Breast epithelium (tissue), 4 donors: ENCODE data around the gene RNF150. TPM values are rescaled to one million over a fixed set of nuclear protein-coding genes. Genes with fewer than 3 reads are reported as not detected.
"Not testable (repeated sequence)": the region's sequence is repeated elsewhere in the genome, so short reads cannot be mapped to it uniquely, and the experiment has no call there.

ENCODE experiments used
- DNase-seq, 2 donors: peaks; one replicate each; pipeline ENCODE4 v3.0.0-alpha.2; 2019; ENCODE audit warnings: low spot score in 2 of 2
- H3K27ac ChIP-seq, 2 donors: fragments of 200-600 bp; sonication (generic) in 1 of 2; one replicate each; pipeline ENCODE4 v1.5.1; 2016 to 2019; ENCODE audit warnings: mild to moderate bottlenecking in 1 of 2
- H3K27me3 ChIP-seq, 2 donors: fragments of 200-600 bp; sonication (generic) in 1 of 2; one replicate each; pipeline versions ENCODE4 v1.5.1 to v1.6.0; 2017 to 2019; ENCODE audit warnings: control low read depth in 1 of 2, mild to moderate bottlenecking in 1 of 2
- H3K36me3 ChIP-seq: fragments of 200-600 bp; one replicate; pipeline ENCODE4 v1.5.1; 2019
- H3K4me1 ChIP-seq, 2 donors: fragments of 200-600 bp; sonication (generic); one replicate each; pipeline ENCODE4 v1.5.1; 2016 to 2019; ENCODE audit warnings: control low read depth in 1 of 2
- H3K4me3 ChIP-seq, 3 donors: fragments of 200-600 bp; sonication (generic); 1 replicate in 2 of 3; 2 replicates in 1 of 3; pipeline ENCODE4 v1.5.1; 2016 to 2019; ENCODE audit warnings: mild to moderate bottlenecking in 3 of 3, moderate library complexity in 2 of 3
- H3K9me3 ChIP-seq, 2 donors: fragments of 200-600 bp; sonication (generic) in 1 of 2; one replicate each; pipeline ENCODE4 v1.5.1; 2016 to 2019; ENCODE audit warnings: control low read depth in 1 of 2
- CTCF ChIP-seq, 3 donors: fragments of 450-650 bp; IDR thresholded peaks; one replicate each; pipeline ENCODE4 v1.5.1; 2016 to 2017; ENCODE audit warnings: antibody characterized with exemption in 3 of 3, mild to moderate bottlenecking in 3 of 3, moderate library complexity in 3 of 3
- POLR2A ChIP-seq: fragments of 450-650 bp; IDR thresholded peaks from one replicate; pipeline ENCODE4 v1.6.1; 2016; ENCODE audit warnings: antibody characterized with exemption, mild to moderate bottlenecking, moderate library complexity
- POLR2AphosphoS5 ChIP-seq, 3 donors: sonication (generic); formaldehyde crosslinking; IDR thresholded peaks; one replicate each; pipeline ENCODE4 v1.6.1; 2017; ENCODE audit warnings: antibody characterized with exemption in 3 of 3
- intact Hi-C: fragments of 100-400 bp; cut with DNase I; formaldehyde crosslinking; loops from one replicate; pipeline ENCODE4 v1.15.1; 2023; ENCODE audit warnings: low total_unique reads
- total RNA-seq, 3 donors: library from RNA; depleted of rRNA; stranded (reverse); fragments of >200 nt; gene quantifications; one replicate each; pipeline ENCODE4 v1.1.0, GENCODE V29; 2016

Gene RNF150
- total RNA-seq, 3 donors from 2014 or later, result 5.6 to 19.7 (median 14.8) TPM

GRCh38 chr4:140813804-140814203, 319.5 kb downstream of the RNF150 start:
- DNase-seq, result no peak
- Histone ChIP-seq H3K27me3 (no peaks in the 10 kb centered on the region), H3K4me1 (no peaks in the 10 kb centered on the region), H3K36me3 (no peaks in the 10 kb centered on the region), H3K9me3 (no peaks in the 10 kb centered on the region), H3K4me3 (no peak overlapping the region), H3K27ac (no peak overlapping the region)
- TF ChIP-seq POLR2AphosphoS5 (IDR thresholded peaks at IDR 0.05) (no peak), CTCF (IDR thresholded peaks at IDR 0.05) (no peak), POLR2A (no peak)
- intact Hi-C loops, result no loop called here

- H3K27ac ChIP-seq, result no peak overlapping the region
- H3K27me3 ChIP-seq, result no peaks in the 10 kb centered on the region
- H3K4me3 ChIP-seq, result no peak overlapping the region
- no peaks in the 10 kb centered on the region for H3K36me3 ChIP-seq
- no peaks in the 10 kb centered on the region for H3K4me1 ChIP-seq
- TF ChIP-seq POLR2A (no peak), POLR2AphosphoS5 (IDR thresholded peaks at IDR 0.05) (no peak), CTCF (IDR thresholded peaks at IDR 0.05) (no peak)
- no peak for DNase-seq
- intact Hi-C loops, result no loop called here
- H3K9me3 ChIP-seq, result no peaks in the 10 kb centered on the region
These were observed 320.4 kb downstream of the RNF150 start for GRCh38 chr4:140812916-140813315.

GRCh38 chr4:140811429-140811828, 321.8 kb downstream of the RNF150 start:
- H3K27me3 ChIP-seq, result no peaks in the 10 kb centered on the region
- intact Hi-C loops, result no loop called here

GRCh38 chr4:140810591-140811169, 322.6 kb downstream of the RNF150 start:
- H3K4me3 ChIP-seq, H3K4me1 ChIP-seq, DNase-seq, H3K36me3 ChIP-seq, H3K9me3 ChIP-seq, intact Hi-C loops, H3K27ac ChIP-seq, H3K27me3 ChIP-seq: not testable (repeated sequence)

More at GRCh38 chr4:140811429-140811828, 321.8 kb downstream of the RNF150 start:
- Histone ChIP-seq H3K9me3 (no peaks in the 10 kb centered on the region), H3K4me1 (no peaks in the 10 kb centered on the region), H3K4me3 (no peak overlapping the region), H3K36me3 (no peaks in the 10 kb centered on the region), H3K27ac (no peak overlapping the region)
- TF ChIP-seq POLR2AphosphoS5 (IDR thresholded peaks at IDR 0.05), result no peak
- TF ChIP-seq POLR2A, result no peak
- TF ChIP-seq CTCF (IDR thresholded peaks at IDR 0.05), result no peak
- DNase-seq, result no peak

Other genes with a start within 250 kb of the RNF150 start
- 10 to 100 TPM; 27.5 to 68.0 (median 38.3) TPM for gene ZNF330, start 87.4 kb upstream of the RNF150 start, total RNA-seq